Fibroblast of skin of left quadriceps (primary cell): ENCODE results near the gene PARN.
"Not testable (repeated sequence)": the region's sequence is repeated elsewhere in the genome, so short reads cannot be mapped to it uniquely, and the experiment has no call there.

Experiments used
- DNase-seq, 2 experiments: peaks; one replicate each; pipeline ENCODE4 v3.0.0-alpha.2; 2013; ENCODE audit warnings: low read depth in 2 of 2

PARN gene

GRCh38 chr16:14632693-14633569 is 2.9 kb upstream of the PARN start, which contains the start of gene BFAR:
TSS of gene BFAR (plus strand) at chr16:14632951. CDS start at chr16:14644347, 11,396 bp downstream.
- DNase-seq, result peak; percentile 92

GRCh38 chr16:14630620-14631330 is 715 bp upstream of the PARN start:
- DNase-seq, result not testable (repeated sequence)

GRCh38 chr16:14629612-14629918 is 495 bp downstream of the PARN start:
- no peak for DNase-seq

- DNase-seq, result no peak
These were observed 1.1 kb downstream of the PARN start for GRCh38 chr16:14628806-14629611.

- DNase-seq, result no peak
These were observed 3.0 kb downstream of the PARN start for GRCh38 chr16:14627078-14627477.

- DNase-seq, result no peak
These were observed 11.5 kb downstream of the PARN start for GRCh38 chr16:14618566-14618965.

GRCh38 chr16:14616280-14616679 is 13.8 kb downstream of the PARN start:
- DNase-seq, result no peak

GRCh38 chr16:14613991-14614390 is 16.1 kb downstream of the PARN start:
- no peak for DNase-seq

GRCh38 chr16:14611660-14612059 is 18.4 kb downstream of the PARN start:
- no peak for DNase-seq

GRCh38 chr16:14609716-14610115 is 20.3 kb downstream of the PARN start:
- no peak for DNase-seq

GRCh38 chr16:14608604-14609003 is 21.5 kb downstream of the PARN start:
- no peak for DNase-seq

GRCh38 chr16:14608111-14608566 is 21.9 kb downstream of the PARN start:
- DNase-seq, result no peak

- no peak for DNase-seq
These were observed 24.0 kb downstream of the PARN start for GRCh38 chr16:14606102-14606501.

- DNase-seq, result no peak
These were observed 27.6 kb downstream of the PARN start for GRCh38 chr16:14602443-14602963.

- DNase-seq, result peak in 1 of 2 experiments; percentile 13
These were observed 29.9 kb downstream of the PARN start for GRCh38 chr16:14600164-14600563.

GRCh38 chr16:14586637-14587305 is 43.3 kb downstream of the PARN start:
- peak in 1 of 2 experiments; percentile 25 for DNase-seq

- no peak for DNase-seq
These were observed 44.8 kb downstream of the PARN start for GRCh38 chr16:14585287-14585686.

- not testable (repeated sequence) for DNase-seq
These were observed 49.1 kb downstream of the PARN start for GRCh38 chr16:14580926-14581325.

GRCh38 chr16:14579266-14579665 is 50.8 kb downstream of the PARN start:
- no peak for DNase-seq

GRCh38 chr16:14576532-14576931 is 53.5 kb downstream of the PARN start:
- no peak for DNase-seq

GRCh38 chr16:14576069-14576468 is 54.0 kb downstream of the PARN start:
- no peak for DNase-seq
